Activated CD8-positive, alpha-beta memory T cell treated with anti-CD3 and anti-CD28 coated beads, Interleukin-2, amount 50 U/mL, for 1 hour (primary cell): ENCODE results near the gene CHCHD6.

ENCODE experiments used
- DNase-seq: peaks from one replicate; pipeline ENCODE4 v3.0.0-alpha.2; 2020; ENCODE audit errors: extremely low read depth

Gene CHCHD6

GRCh38 chr3:126859415-126860246 lies 155.6 kb downstream of the CHCHD6 start:
- DNase-seq: no peak

DNA sequence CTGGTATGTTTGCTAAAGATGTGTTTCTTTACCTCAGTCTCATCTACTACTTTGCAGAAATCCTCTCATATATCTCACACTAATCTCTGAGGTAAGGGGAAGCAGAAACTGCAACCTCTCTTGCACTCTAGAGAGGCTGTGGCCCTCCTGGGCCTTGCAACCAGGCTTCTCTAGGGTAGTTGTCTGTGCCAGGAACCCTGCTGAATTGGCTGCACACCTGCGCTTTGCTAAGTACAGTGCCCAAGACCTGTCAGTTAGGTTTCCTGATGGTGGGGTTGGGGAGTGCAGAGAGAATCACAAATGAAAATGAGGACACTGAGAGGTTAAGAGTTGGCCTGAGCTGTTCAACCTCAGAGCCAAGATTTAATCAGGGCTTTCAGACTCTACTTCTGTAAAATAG lies 161.7 kb downstream of the CHCHD6 start:
- DNase-seq: no peak

DNA sequence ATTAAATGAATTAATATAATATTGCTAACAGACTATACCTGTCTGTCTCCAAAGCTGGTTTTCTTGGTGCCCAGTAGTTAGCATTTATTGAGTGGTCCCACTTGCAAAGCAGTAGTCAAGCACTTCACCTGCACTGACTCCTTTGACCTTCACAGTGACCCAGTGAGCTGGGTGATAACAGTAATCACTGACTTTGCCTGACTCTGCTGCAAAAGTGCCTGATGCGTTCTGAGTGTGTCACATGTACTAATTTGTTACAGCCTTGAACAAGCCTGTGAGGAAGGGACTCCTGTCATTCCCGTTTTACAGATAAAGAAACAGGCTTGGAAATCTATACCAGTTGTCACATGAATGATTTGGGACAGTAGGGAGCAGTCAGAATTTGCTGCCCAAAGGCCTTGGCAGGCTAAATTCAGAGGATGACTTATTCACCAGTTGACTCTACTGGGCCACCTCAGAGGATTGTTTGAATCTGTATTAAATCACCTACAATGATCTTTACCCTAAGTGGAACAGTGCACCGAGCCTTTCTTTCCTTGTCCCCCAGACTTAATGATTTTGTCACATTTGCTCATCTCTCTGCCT lies 162.2 kb downstream of the CHCHD6 start:
- DNase-seq: no peak

DNA sequence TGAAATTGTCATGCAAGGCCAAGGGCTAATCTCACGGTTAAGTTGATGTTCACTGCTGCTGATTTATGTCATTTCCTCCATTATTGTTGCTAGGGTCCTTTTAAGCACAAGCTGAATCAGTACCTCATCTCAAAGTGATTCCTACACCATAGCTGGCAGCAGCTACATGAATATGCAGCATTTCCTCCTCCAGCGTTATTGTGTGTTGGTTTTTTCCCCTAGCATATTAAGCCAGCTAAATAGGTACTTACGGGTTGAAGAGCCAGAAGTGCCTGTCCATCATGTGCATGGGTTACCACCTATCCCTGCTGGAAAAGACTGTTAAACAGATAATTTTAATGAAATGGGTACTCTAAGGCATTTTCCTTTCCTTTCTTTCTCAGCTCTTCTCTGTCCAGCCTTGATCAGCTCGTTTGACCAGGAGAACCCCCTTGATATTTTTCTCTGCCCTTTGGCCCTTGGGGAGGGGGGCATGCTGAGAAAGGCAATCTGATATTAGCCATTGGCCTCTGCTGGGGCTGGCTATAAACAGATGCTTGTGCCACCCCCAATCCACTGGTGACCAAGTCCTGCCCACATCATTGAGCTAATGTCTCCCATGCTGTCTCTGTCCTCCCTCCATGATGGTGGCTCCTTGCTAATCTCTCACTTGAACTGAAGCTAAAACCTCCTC lies 163.3 kb downstream of the CHCHD6 start:
- no peak for DNase-seq

DNA sequence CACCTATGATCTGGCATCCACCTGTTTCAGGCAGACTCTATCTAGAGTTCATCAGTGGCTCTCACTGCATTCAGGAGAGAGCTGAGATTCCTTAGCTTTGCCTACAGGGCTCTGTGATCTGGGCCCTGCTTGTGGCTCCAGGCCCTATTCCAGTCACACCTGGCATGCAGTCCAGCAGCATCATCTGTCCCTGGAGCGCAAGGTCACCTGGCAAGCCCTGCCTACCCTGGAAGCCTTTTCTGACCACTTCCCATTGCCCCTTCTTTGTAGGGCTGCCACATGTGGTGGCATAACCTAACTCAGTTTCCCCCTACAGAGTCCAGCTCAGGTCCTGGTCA lies 163.8 kb downstream of the CHCHD6 start:
- DNase-seq: no peak

DNA sequence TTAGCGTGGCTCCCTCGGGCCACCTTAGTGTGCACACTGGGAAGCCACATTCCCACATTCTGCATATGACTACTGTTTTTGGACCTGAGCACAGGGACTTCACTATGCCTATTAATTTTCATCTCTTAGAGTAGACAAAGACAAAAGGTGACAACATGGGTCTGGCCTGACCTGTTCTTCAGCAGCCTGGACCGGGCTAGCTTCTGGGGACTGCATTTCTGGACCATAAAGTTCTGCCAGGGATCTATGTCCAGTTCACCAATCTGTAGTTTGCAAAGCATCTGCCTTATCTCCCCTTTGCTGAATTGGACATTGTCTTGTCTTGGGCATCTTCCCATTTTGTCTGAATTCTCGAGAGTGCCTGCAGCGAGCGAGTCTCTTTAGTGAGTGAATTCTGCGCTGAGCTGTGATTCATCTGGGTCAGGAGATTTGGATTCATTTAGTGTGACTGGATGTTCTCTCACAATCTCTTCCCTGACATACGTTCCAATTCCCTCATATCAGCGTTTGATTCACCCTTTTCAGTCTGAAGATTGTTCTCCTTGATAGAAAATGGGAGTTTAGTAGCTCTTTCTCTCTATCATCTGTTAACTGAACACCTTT lies 166.7 kb downstream of the CHCHD6 start:
- no peak for DNase-seq

- no peak for DNase-seq
These were observed 168.8 kb downstream of the CHCHD6 start for GRCh38 chr3:126872701-126873342.

- no peak for DNase-seq
These were observed 169.4 kb downstream of the CHCHD6 start for GRCh38 chr3:126873416-126873815.

GRCh38 chr3:126878664-126879063 lies 174.6 kb downstream of the CHCHD6 start:
- no peak for DNase-seq

DNA sequence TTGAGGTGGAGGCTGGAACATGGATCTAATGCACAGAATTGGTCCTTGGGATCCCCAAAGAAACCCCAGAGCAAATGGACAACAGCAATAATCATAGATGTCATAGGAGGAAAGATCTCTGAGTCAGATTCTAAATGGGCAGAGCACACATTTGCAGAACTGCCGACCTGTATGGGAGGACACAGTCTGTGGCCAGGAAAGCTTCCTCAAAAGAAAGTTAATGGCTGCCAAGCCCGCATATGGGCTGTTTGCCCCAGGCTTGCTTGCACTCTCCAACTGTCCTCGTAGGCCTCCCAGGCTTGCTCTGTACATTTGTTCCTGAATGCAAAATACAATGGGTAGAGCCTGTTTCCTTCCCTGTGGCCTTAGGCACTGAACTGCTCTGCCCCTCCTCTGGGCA lies 176.9 kb downstream of the CHCHD6 start:
- DNase-seq: no peak

- DNase-seq: no peak
These were observed 177.8 kb downstream of the CHCHD6 start for GRCh38 chr3:126881861-126882260.

- no peak for DNase-seq
These were observed 179.2 kb downstream of the CHCHD6 start for GRCh38 chr3:126883241-126883640.

DNA sequence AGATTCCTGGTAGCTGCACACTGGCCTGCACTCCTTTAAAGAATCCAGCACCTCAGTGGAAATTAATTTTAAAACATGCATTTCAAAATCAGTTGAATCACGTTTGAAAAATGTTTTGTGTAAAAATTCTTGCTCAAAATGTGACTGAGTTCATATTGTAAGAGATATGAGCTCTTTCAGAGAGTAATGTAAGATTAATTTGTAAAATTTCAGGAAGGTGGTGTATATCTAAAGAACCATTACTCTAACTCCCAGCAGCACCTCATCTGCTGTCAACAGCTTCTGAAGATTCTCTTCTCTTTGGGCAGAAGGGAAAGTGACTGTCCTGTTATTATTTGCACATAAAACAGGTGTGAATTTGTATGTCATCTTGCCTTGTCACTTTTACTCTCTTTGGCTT lies 181.4 kb downstream of the CHCHD6 start:
- no peak for DNase-seq

- DNase-seq: no peak
These were observed 182.2 kb downstream of the CHCHD6 start for GRCh38 chr3:126886217-126886616.

GRCh38 chr3:126887686-126888085 lies 183.6 kb downstream of the CHCHD6 start:
- no peak for DNase-seq

GRCh38 chr3:126888186-126888760 lies 184.2 kb downstream of the CHCHD6 start:
- DNase-seq: no peak

- DNase-seq: no peak
These were observed 185.5 kb downstream of the CHCHD6 start for GRCh38 chr3:126889276-126890201.

- DNase-seq: no peak
These were observed 187.1 kb downstream of the CHCHD6 start for GRCh38 chr3:126891141-126891540.

DNA sequence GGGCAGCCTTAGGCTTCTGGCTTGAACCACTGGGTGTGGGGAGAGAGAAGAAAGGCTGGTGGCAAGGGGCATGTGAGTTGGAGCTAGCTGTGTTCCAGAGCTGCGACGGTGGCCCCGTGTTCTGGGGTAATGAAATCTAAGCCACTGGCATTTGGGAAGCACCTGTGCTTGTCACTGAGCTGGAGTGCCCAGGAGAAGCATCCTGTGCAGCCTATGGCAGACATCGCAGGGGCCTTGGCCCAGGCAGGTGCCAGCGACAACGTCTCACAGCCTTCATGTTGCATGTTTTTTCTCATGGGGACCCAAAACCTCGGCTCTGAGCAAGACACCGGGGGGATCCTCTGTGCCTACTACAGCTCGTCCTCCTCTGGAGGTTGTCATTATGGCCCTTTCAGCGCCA lies 187.8 kb downstream of the CHCHD6 start:
- DNase-seq: no peak

- DNase-seq: no peak
These were observed 189.6 kb downstream of the CHCHD6 start for GRCh38 chr3:126893651-126894050.

- no peak for DNase-seq
These were observed 190.4 kb downstream of the CHCHD6 start for GRCh38 chr3:126894475-126894874.
